Calu3 (cell line): ENCODE results near the gene MED27. TPM values are rescaled to one million over a fixed set of nuclear protein-coding genes. Genes with fewer than 3 reads are reported as not detected.

Source experiments
- BruUV-seq: library from RNA; stranded (reverse); fragments of 400-500 nt; replicated peaks from 2 replicates; lab custom pipeline; 2021; lab: Mats Ljungman, UMichigan
- CTCF ChIA-PET: fragments of 300-600 bp; sonication (Branson Sonifier 250); formaldehyde crosslinking; loops from one replicate; lab custom pipeline; 2022; ENCODE audit warnings: antibody characterized with exemption; lab: Charles Lee
- DNase-seq: peaks from one replicate; pipeline ENCODE4 v3.0.0; 2022
- H3K27ac Mint-ChIP-seq: one replicate; pipeline ENCODE4 v1.8.0; 2022; ENCODE audit warnings: mixed read lengths; ENCODE audit not compliant: unreplicated experiment
- H3K27me3 Mint-ChIP-seq: one replicate; pipeline ENCODE4 v1.8.0; 2022; ENCODE audit warnings: mixed read lengths; ENCODE audit not compliant: unreplicated experiment
- H3K36me3 Mint-ChIP-seq: one replicate; pipeline ENCODE4 v1.8.0; 2022; ENCODE audit warnings: mild to moderate bottlenecking, moderate library complexity, mixed read lengths; ENCODE audit not compliant: insufficient read depth, unreplicated experiment
- H3K4me1 Mint-ChIP-seq: one replicate; pipeline ENCODE4 v1.8.0; 2022; ENCODE audit warnings: mild to moderate bottlenecking, low read depth, mixed read lengths; ENCODE audit not compliant: unreplicated experiment
- H3K4me3 Mint-ChIP-seq: one replicate; pipeline ENCODE4 v1.8.0; 2022; ENCODE audit warnings: mild to moderate bottlenecking, low read depth, moderate library complexity, mixed read lengths; ENCODE audit not compliant: unreplicated experiment
- H3K9me3 Mint-ChIP-seq: one replicate; pipeline ENCODE4 v1.8.0; 2022; ENCODE audit warnings: low read depth, mixed read lengths; ENCODE audit not compliant: unreplicated experiment
- CTCF ChIP-seq: fragments of 200-600 bp; IDR thresholded peaks from one replicate; pipeline ENCODE4 v1.8.0; 2022; ENCODE audit warnings: antibody characterized with exemption; ENCODE audit not compliant: unreplicated experiment
- intact Hi-C: fragments of 100-400 bp; cut with micrococcal nuclease; formaldehyde crosslinking; loops from one replicate; pipeline ENCODE4 v1.10.0; 2022; ENCODE audit not compliant: unreplicated experiment
- total RNA-seq: library from RNA; stranded (reverse); gene quantifications from 2 replicates; pipeline ENCODE4 v1.2.3, GENCODE V29; 2022

The MED27 gene
- total RNA-seq, 1 experiment from 2014 or later: 19.3 TPM

DNA sequence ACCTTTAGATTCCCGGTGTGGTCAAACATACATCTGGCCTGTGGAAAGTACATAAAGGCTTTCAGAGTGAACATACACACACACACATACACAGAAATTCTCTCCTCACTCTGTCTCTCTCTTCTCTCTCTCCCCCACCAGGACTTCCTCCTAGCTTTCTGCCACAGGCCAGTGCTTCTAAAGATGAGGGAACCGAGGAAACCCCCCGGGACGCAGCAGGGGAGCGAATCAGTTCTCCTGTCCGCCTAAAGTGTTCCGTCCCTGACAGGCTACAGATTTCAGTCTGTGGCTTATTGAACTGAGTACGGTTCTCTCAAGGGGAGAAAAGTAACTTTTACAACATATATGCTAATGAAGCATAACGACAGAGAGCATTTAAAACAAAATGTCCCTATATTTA lies 75.8 kb downstream of the MED27 start:
- no peak for TF ChIP-seq CTCF
- no peak overlapping the region for H3K4me3 Mint-ChIP-seq
- DNase-seq: no peak
- BruUV-seq: no TSS peak
- H3K4me1 Mint-ChIP-seq: peaks cover 6% of the 10 kb centered on the region
- H3K36me3 Mint-ChIP-seq: no peaks in the 10 kb centered on the region
- no peaks in the 10 kb centered on the region for H3K27me3 Mint-ChIP-seq
- H3K9me3 Mint-ChIP-seq: no peaks in the 10 kb centered on the region
- intact Hi-C loops: no loop called here
- H3K27ac Mint-ChIP-seq: no peak overlapping the region
- CTCF ChIA-PET: no interaction called here

DNA sequence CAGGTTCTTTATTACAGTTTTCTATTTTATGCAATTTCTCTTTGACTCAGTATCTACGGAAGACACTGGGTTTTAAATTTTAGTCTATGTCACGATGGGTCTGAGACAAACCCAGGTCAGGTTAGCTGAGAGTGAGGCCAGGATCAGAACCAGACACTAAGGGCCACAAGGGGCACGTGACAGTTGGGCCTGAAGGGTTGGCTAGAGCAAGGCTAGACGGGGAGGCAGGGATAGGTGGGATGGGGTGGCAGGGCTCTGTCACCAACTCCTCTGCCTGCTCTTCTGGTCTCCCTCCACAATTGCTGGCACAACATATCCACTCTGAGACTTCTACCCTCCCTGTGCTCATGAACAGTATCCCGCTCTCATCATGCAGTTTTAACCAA lies 76.4 kb downstream of the MED27 start:
- H3K9me3 Mint-ChIP-seq: no peaks in the 10 kb centered on the region
- no peak overlapping the region for H3K27ac Mint-ChIP-seq
- intact Hi-C loops: no loop called here
- peaks cover under 1% of the 10 kb centered on the region for H3K4me1 Mint-ChIP-seq
- CTCF ChIA-PET: interaction anchor here (0.6 kb wide), 1 partner anchor 223 kb away, joined by 9 read pairs; no protein-coding TSS in a partner anchor
- no TSS peak for BruUV-seq
- H3K4me3 Mint-ChIP-seq: no peak overlapping the region
- DNase-seq: no peak
- H3K36me3 Mint-ChIP-seq: no peaks in the 10 kb centered on the region
- H3K27me3 Mint-ChIP-seq: no peaks in the 10 kb centered on the region
- no peak for TF ChIP-seq CTCF

- Mint-ChIP-seq H3K36me3 (no peaks in the 10 kb centered on the region), H3K4me1 (no peaks in the 10 kb centered on the region), H3K27ac (no peak overlapping the region), H3K4me3 (no peak overlapping the region), H3K9me3 (no peaks in the 10 kb centered on the region), H3K27me3 (no peaks in the 10 kb centered on the region)
- TF ChIP-seq CTCF: no peak
- CTCF ChIA-PET: interaction anchor here (0.6 kb wide), 1 partner anchor 224 kb away, joined by 9 read pairs; no protein-coding TSS in a partner anchor
- DNase-seq: no peak
- intact Hi-C loops: no loop called here
- BruUV-seq: no TSS peak
Observed at GRCh38 chr9:132002643-132003318, 76.9 kb downstream of the MED27 start.

GRCh38 chr9:132001567-132001966 lies 78.1 kb downstream of the MED27 start:
- H3K27me3 Mint-ChIP-seq: no peaks in the 10 kb centered on the region

More at GRCh38 chr9:132001567-132001966, 78.1 kb downstream of the MED27 start:
- DNase-seq: no peak
- no TSS peak for BruUV-seq
- Mint-ChIP-seq H3K36me3 (no peaks in the 10 kb centered on the region), H3K9me3 (no peaks in the 10 kb centered on the region), H3K4me3 (no peak overlapping the region), H3K27ac (no peak overlapping the region), H3K4me1 (no peaks in the 10 kb centered on the region)
- TF ChIP-seq CTCF: no peak
- intact Hi-C loops: no loop called here
- CTCF ChIA-PET: no interaction called here
